HEK293 (cell line): Measurements from ENCODE around the gene RBPJL.
A peak's percentile ranks its signal among the peaks of the same experiment; 100 is the strongest.

Source experiments
- ZBTB48 ChIP-seq: fragments of 450-650 bp; formaldehyde crosslinking; IDR thresholded peaks from 2 replicates; pipeline ENCODE4 v1.5.1; 2016; ENCODE audit warnings: missing biosample characterization, missing genetic modification characterization
- ZNF548 ChIP-seq: fragments of 450-650 bp; formaldehyde crosslinking; IDR thresholded peaks from 2 replicates; pipeline ENCODE4 v1.5.1; 2016; ENCODE audit warnings: missing biosample characterization, missing genetic modification characterization
- ZNF654 ChIP-seq: fragments of 450-650 bp; formaldehyde crosslinking; IDR thresholded peaks from 2 replicates; pipeline ENCODE4 v1.5.1; 2016; ENCODE audit warnings: low read depth, missing biosample characterization, missing genetic modification characterization
- TF ChIP-seq, protein P1 (sequence below): fragments of 450-650 bp; formaldehyde crosslinking; IDR thresholded peaks from 2 replicates; pipeline ENCODE4 v1.5.1; 2016; ENCODE audit warnings: missing biosample characterization, missing genetic modification characterization
- TF ChIP-seq, protein P2 (sequence below): fragments of 450-650 bp; formaldehyde crosslinking; IDR thresholded peaks from 2 replicates; pipeline ENCODE4 v1.5.1; 2016; ENCODE audit warnings: missing biosample characterization, missing genetic modification characterization, low read depth
- TF ChIP-seq, protein P3 (sequence below): fragments of 450-650 bp; formaldehyde crosslinking; IDR thresholded peaks from 2 replicates; pipeline ENCODE4 v1.5.1; 2016; ENCODE audit warnings: missing biosample characterization, missing genetic modification characterization

DNA sequence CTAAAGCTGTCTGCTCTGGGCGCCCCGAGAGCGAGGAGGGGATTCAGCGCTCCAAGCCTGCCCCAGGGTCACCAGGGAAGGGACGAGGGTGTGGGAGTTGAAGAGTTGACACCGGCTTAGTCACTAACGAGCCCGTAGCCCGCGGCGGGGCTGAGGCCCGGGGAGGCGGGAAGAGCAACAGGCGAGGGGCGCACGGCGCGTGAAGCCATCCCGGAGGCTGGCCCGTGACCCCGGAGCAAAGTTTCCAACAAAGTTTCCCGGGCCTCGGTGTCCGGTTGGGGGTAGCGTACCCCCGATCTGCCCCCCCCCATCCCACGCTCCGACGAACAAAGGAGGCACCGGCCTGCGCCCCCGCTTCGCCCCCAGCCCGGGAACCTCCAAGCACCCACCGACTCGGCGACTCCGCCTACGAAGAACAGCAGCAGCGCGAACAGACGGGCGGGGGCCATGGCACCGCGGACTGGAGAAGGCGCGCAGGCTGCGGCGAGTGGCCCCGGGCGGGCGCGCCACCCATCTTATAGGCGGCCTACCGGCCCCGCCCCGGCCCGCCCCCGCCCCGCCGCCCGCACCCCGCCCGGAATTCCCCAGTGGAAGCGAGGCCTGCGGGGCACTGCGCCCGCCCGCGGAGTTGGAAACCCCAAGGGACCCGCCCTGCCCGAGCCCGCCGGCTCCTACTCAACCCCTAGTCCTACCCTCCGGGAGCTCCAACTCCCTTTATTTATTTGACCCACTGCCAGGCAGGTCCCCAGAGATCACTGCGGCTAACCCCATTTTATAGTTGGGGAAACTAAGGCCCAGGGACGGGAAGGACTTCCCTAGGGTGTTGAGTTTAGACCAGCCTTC lies 41.5 kb downstream of the RBPJL start, which contains the start of gene SDC4:
- TF ChIP-seq, protein P1, sequence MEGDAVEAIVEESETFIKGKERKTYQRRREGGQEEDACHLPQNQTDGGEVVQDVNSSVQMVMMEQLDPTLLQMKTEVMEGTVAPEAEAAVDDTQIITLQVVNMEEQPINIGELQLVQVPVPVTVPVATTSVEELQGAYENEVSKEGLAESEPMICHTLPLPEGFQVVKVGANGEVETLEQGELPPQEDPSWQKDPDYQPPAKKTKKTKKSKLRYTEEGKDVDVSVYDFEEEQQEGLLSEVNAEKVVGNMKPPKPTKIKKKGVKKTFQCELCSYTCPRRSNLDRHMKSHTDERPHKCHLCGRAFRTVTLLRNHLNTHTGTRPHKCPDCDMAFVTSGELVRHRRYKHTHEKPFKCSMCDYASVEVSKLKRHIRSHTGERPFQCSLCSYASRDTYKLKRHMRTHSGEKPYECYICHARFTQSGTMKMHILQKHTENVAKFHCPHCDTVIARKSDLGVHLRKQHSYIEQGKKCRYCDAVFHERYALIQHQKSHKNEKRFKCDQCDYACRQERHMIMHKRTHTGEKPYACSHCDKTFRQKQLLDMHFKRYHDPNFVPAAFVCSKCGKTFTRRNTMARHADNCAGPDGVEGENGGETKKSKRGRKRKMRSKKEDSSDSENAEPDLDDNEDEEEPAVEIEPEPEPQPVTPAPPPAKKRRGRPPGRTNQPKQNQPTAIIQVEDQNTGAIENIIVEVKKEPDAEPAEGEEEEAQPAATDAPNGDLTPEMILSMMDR (tag by site-specific recombination) = no peak
- TF ChIP-seq ZBTB48 (tag by site-specific recombination) = peak; percentile 45; the same call in 1 of the 2 replicates
- TF ChIP-seq, protein P2, sequence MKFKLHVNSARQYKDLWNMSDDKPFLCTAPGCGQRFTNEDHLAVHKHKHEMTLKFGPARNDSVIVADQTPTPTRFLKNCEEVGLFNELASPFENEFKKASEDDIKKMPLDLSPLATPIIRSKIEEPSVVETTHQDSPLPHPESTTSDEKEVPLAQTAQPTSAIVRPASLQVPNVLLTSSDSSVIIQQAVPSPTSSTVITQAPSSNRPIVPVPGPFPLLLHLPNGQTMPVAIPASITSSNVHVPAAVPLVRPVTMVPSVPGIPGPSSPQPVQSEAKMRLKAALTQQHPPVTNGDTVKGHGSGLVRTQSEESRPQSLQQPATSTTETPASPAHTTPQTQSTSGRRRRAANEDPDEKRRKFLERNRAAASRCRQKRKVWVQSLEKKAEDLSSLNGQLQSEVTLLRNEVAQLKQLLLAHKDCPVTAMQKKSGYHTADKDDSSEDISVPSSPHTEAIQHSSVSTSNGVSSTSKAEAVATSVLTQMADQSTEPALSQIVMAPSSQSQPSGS (tag by site-specific recombination) = no peak
- no peak for TF ChIP-seq ZNF548
- TF ChIP-seq, protein P3, sequence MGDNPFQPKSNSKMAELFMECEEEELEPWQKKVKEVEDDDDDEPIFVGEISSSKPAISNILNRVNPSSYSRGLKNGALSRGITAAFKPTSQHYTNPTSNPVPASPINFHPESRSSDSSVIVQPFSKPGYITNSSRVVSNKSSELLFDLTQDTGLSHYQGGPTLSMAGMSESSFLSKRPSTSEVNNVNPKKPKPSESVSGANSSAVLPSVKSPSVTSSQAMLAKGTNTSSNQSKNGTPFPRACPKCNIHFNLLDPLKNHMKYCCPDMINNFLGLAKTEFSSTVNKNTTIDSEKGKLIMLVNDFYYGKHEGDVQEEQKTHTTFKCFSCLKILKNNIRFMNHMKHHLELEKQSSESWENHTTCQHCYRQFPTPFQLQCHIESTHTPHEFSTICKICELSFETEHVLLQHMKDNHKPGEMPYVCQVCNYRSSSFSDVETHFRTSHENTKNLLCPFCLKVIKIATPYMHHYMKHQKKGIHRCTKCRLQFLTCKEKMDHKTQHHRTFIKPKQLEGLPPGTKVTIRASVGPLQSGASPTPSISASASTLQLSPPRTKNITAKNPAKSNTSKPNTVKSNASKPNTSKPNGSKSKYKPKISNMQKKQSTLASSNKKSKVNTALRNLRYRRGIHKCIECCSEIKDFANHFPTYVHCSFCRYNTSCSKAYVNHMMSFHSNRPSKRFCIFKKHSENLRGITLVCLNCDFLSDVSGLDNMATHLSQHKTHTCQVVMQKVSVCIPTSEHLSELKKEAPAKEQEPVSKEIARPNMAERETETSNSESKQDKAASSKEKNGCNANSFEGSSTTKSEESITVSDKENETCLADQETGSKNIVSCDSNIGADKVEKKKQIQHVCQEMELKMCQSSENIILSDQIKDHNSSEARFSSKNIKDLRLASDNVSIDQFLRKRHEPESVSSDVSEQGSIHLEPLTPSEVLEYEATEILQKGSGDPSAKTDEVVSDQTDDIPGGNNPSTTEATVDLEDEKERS (tag by site-specific recombination) = no peak
- no peak for TF ChIP-seq ZNF654 (tag by site-specific recombination)
